Activated T-cell treated with anti-CD3 and anti-CD28 coated beads, Interleukin-2, amount 50 U/mL, for 24 hours (primary cell): Measurements from ENCODE around the gene LARGE1.
"Not testable (repeated sequence)": the region's sequence is repeated elsewhere in the genome, so short reads cannot be mapped to it uniquely, and the experiment has no call there.

Experiments
- DNase-seq: peaks from one replicate; pipeline ENCODE4 v3.0.0-alpha.2; 2020
- H3K27ac Mint-ChIP-seq: 2 replicates; pipeline ENCODE4 v1.8.0; 2020; ENCODE audit warnings: mild to moderate bottlenecking, mixed read lengths
- H3K27me3 Mint-ChIP-seq: 2 replicates; pipeline ENCODE4 v1.8.0; 2020; ENCODE audit warnings: mixed read lengths
- H3K36me3 Mint-ChIP-seq: 2 replicates; pipeline ENCODE4 v1.8.0; 2020; ENCODE audit warnings: low read depth, mixed read lengths
- H3K4me1 Mint-ChIP-seq: 2 replicates; pipeline ENCODE4 v1.8.0; 2020; ENCODE audit warnings: low read depth, mixed read lengths
- H3K4me3 Mint-ChIP-seq: 2 replicates; pipeline ENCODE4 v1.8.0; 2020; ENCODE audit warnings: mild to moderate bottlenecking, moderate library complexity, mixed read lengths
- H3K9me3 Mint-ChIP-seq: 2 replicates; pipeline ENCODE4 v1.8.0; 2020; ENCODE audit warnings: mixed read lengths

Gene LARGE1

DNA sequence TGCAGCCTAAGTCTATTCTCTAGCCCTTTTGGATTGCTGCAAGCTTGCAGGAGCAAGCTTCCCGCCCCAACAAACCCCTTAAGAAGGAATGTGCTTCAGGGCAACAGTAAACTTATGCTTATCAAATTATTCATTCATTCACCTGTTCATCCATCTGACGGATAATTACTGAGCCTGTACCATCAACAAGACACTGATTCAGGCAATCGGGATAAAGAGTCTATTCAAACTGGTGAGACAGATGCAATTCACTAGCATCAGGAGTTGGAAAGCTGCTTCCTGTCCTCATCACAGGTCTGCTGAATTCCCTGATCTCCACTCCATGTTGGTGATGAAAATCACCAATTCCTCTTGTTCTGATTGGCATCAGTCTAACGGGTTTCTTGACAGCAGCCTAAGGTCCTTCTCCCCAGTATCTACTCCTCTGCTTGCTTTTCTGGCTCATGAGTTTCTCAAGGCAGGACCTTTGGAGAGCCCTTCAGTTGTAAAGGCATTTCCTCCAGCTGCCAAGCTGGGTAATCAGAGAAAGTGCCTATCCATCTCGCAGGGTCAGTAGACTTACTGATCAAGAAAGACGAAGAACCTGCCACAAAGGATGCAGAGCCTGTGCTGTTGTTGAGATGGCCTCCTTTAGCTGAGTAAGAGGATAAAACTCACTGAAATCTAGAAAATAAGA lies 433.1 kb downstream of the LARGE1 start:
- Mint-ChIP-seq H3K27ac (no peak overlapping the region), H3K27me3 (no peaks in the 10 kb centered on the region), H3K36me3 (no peaks in the 10 kb centered on the region), H3K4me1 (peaks cover 1% of the 10 kb centered on the region), H3K9me3 (peaks cover 3% of the 10 kb centered on the region), H3K4me3 (no peak overlapping the region)
- DNase-seq: no peak

- Mint-ChIP-seq H3K4me1 (no peaks in the 10 kb centered on the region), H3K36me3 (no peaks in the 10 kb centered on the region)
Observed at GRCh38 chr22:33481550-33481949, 438.7 kb downstream of the LARGE1 start.

GRCh38 chr22:33477120-33478111 lies 442.9 kb downstream of the LARGE1 start:
- H3K27ac Mint-ChIP-seq: no peak overlapping the region
- no peak for DNase-seq
- no peaks in the 10 kb centered on the region for H3K27me3 Mint-ChIP-seq
- no peak overlapping the region for H3K4me3 Mint-ChIP-seq
- H3K4me1 Mint-ChIP-seq: no peaks in the 10 kb centered on the region
- no peaks in the 10 kb centered on the region for H3K9me3 Mint-ChIP-seq
- H3K36me3 Mint-ChIP-seq: no peaks in the 10 kb centered on the region

More at GRCh38 chr22:33481550-33481949, 438.7 kb downstream of the LARGE1 start:
- Mint-ChIP-seq H3K27me3 (no peaks in the 10 kb centered on the region), H3K27ac (no peak overlapping the region), H3K4me3 (no peak overlapping the region), H3K9me3 (no peaks in the 10 kb centered on the region)
- DNase-seq: no peak

DNA sequence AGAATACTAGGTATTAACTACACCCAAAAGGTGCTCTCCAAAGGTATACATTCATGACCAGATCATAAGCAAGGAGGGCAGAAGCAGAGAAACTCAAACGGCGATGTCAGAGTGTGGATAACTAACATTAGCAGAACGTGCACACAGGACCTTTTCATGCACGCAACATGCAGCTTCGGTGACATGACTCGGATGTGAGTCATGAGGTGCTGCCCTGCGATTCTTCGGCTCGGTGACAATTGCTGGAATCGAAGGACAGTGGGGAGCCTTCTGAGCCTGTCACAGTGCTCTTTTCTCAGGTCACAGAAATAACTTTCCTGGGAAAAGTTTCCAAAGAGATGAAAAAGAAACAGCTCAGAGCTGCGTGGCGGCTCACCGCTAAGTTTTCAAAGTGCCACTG lies 443.6 kb downstream of the LARGE1 start:
- DNase-seq: no peak
- Mint-ChIP-seq H3K36me3 (no peaks in the 10 kb centered on the region), H3K27ac (no peak overlapping the region), H3K4me3 (no peak overlapping the region), H3K9me3 (no peaks in the 10 kb centered on the region), H3K4me1 (no peaks in the 10 kb centered on the region), H3K27me3 (no peaks in the 10 kb centered on the region)

DNA sequence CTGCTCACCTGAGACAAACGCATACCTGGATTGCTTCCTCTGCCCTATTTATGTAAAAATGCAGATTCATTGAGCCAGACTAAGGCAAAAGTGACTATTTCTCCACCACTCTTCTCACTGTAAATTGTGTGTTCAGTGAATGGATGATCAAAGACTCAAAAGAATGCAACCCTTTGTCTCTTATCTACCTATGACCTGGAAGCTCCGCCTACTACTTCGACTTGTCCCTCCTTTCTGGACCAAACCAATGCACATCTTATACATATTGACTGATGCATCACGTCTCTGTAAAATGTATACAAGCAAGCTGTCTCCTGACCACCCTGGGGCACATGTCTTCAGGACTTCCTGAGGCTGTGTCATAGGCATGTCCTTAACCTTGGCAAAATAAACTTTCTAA lies 444.1 kb downstream of the LARGE1 start:
- H3K9me3 Mint-ChIP-seq: no peaks in the 10 kb centered on the region
- no peak for DNase-seq
- no peak overlapping the region for H3K27ac Mint-ChIP-seq

GRCh38 chr22:33474587-33474986 lies 445.7 kb downstream of the LARGE1 start:
- no peaks in the 10 kb centered on the region for H3K27me3 Mint-ChIP-seq
- H3K27ac Mint-ChIP-seq: no peak overlapping the region
- H3K9me3 Mint-ChIP-seq: peaks cover 3% of the 10 kb centered on the region
- no peak for DNase-seq
- H3K4me1 Mint-ChIP-seq: no peaks in the 10 kb centered on the region
- H3K36me3 Mint-ChIP-seq: no peaks in the 10 kb centered on the region
- no peak overlapping the region for H3K4me3 Mint-ChIP-seq

More for the DNA sequence above, 444.1 kb downstream of the LARGE1 start:
- H3K4me3 Mint-ChIP-seq: no peak overlapping the region
- H3K4me1 Mint-ChIP-seq: no peaks in the 10 kb centered on the region
- no peaks in the 10 kb centered on the region for H3K36me3 Mint-ChIP-seq
- H3K27me3 Mint-ChIP-seq: no peaks in the 10 kb centered on the region

DNA sequence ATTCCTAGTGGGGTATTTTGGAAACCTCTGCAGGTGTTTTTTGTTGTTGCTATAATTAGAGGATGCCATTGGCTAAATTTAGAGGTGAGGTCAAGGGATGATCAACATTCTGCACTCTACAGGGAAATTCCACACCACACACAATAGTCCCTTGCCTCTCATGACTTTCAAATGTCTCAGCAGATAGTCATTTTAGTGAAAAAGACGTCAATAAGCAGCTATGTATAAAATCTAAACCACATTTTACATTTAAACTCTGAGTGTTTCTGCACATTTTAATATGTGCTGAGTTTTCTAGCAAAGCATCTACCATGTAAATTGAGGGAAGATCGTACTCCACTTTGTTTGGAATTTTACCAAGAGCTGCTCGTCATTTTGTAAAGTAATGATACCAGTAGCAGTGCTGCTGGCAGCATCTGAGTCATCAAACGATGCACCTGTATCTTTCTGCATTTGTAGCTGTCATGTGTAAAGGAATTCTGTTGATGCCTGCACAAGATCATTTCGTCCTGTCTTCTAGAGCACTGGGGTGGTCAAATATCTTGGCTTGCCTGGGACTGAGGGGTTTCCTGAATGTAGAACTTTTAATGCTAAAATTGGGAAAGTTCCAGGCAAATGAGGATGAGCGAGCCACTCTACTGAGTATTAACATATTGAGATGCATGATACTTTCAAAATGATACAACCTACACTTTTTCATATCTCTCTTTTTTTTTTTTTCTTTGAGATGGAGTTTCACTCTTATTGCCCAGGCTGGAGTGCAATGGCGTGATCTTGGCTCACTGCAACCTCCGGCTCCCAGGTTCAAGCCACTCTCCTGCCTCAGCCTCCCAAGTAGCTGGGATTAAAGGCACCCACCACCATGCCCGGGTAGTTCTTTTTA lies 447.6 kb downstream of the LARGE1 start:
- no peak for DNase-seq
- Mint-ChIP-seq H3K27ac (no peak overlapping the region), H3K9me3 (peaks cover 5% of the 10 kb centered on the region)

GRCh38 chr22:33470456-33470855 lies 449.8 kb downstream of the LARGE1 start:
- H3K27me3 Mint-ChIP-seq: no peaks in the 10 kb centered on the region
- no peaks in the 10 kb centered on the region for H3K4me1 Mint-ChIP-seq
- no peak overlapping the region for H3K4me3 Mint-ChIP-seq
- no peak for DNase-seq
- no peak overlapping the region for H3K27ac Mint-ChIP-seq
- H3K9me3 Mint-ChIP-seq: peaks cover 5% of the 10 kb centered on the region
- H3K36me3 Mint-ChIP-seq: no peaks in the 10 kb centered on the region

More for the DNA sequence above, 447.6 kb downstream of the LARGE1 start:
- no peaks in the 10 kb centered on the region for H3K27me3 Mint-ChIP-seq
- H3K36me3 Mint-ChIP-seq: no peaks in the 10 kb centered on the region
- H3K4me3 Mint-ChIP-seq: no peak overlapping the region
- no peaks in the 10 kb centered on the region for H3K4me1 Mint-ChIP-seq

DNA sequence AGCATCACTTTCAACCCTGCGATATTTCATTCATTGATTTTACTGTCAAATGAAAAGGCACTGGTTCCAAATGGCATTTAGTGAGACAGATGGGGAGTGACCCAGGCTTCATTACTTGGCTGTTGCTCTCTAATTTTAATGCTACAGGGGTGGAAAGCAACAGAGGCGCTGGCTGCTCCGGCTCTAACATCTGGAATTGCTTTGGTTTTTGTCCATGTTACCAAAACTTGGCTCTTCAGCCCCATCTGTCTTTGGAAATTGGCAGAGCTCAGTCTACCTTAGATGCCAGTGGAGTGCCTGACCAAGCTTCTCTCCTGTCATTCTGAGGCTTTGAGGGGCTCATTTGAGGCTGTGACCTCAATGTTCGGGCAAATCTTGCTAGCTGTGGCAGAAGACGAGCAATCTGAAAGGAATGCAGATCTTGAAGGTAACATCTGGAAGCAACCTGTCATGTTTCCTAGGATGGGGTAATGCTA lies 452.6 kb downstream of the LARGE1 start:
- no peaks in the 10 kb centered on the region for H3K4me1 Mint-ChIP-seq
- H3K36me3 Mint-ChIP-seq: no peaks in the 10 kb centered on the region
- DNase-seq: no peak
- no peak overlapping the region for H3K4me3 Mint-ChIP-seq
- H3K9me3 Mint-ChIP-seq: peaks cover 5% of the 10 kb centered on the region
- no peak overlapping the region for H3K27ac Mint-ChIP-seq
- H3K27me3 Mint-ChIP-seq: no peaks in the 10 kb centered on the region

- no peaks in the 10 kb centered on the region for H3K27me3 Mint-ChIP-seq
- DNase-seq: no peak
- no peak overlapping the region for H3K27ac Mint-ChIP-seq
- no peaks in the 10 kb centered on the region for H3K4me1 Mint-ChIP-seq
- peaks cover 7% of the 10 kb centered on the region for H3K9me3 Mint-ChIP-seq
- H3K36me3 Mint-ChIP-seq: no peaks in the 10 kb centered on the region
- H3K4me3 Mint-ChIP-seq: no peak overlapping the region
Observed at GRCh38 chr22:33467080-33467479, 453.2 kb downstream of the LARGE1 start.

- no peak overlapping the region for H3K27ac Mint-ChIP-seq
- DNase-seq: no peak
- no peak overlapping the region for H3K4me3 Mint-ChIP-seq
- no peaks in the 10 kb centered on the region for H3K4me1 Mint-ChIP-seq
- no peaks in the 10 kb centered on the region for H3K27me3 Mint-ChIP-seq
- no peaks in the 10 kb centered on the region for H3K36me3 Mint-ChIP-seq
- peaks cover 15% of the 10 kb centered on the region for H3K9me3 Mint-ChIP-seq
Observed at GRCh38 chr22:33465554-33465953, 454.7 kb downstream of the LARGE1 start.

DNA sequence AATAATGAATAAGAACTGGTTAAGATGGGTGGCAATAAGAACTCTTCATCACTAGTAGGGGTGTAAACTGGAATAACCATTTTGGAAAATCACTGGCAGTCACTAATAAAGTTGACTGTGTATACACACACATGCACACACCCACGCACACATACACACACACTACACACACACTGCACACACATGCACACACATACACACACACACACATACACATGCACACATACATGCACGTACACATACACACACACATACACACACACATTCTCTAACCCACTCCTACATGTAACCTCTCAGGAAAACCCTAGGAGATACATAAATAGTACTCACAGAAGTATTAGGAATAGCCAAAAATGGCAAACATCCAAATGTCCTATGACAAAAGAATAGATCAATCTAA lies 455.6 kb downstream of the LARGE1 start:
- Mint-ChIP-seq H3K27ac (no peak overlapping the region), H3K27me3 (no peaks in the 10 kb centered on the region), H3K9me3 (peaks cover 16% of the 10 kb centered on the region), H3K4me3 (no peak overlapping the region), H3K36me3 (no peaks in the 10 kb centered on the region), H3K4me1 (no peaks in the 10 kb centered on the region)
- DNase-seq: no peak

DNA sequence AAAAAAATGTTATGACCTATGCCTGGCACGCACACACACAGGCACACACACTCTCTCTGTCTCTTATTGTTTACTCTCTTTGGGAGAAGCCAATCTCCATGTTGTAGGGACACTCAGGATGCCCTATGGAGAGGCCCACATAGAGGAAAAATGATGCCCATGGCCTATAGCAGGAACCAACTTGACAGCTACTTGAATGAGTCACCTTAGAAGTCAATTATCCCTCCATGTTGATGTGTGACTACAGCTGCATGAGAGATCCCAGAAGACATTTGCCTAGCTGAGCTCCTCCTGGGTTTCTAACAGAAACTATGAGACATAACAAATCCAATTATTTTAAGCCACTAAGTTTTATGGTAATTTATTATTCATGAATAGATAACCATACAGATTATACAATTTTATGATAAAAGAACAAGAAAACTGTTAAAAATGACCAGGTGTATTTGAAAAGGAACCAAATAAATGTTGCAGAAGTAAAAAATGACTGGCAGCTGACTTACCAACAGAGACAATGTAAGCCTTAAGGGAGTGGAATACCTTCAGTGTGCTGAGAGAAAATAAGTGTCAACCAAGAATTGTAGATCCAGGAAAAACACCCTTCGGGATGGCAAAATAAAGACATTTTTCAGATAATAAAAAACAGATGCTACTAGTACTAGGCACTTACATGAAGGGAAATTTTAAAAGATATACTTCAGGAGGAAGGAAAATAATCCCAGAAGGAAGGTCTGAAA lies 458.4 kb downstream of the LARGE1 start:
- peaks cover 14% of the 10 kb centered on the region for H3K9me3 Mint-ChIP-seq
- no peak overlapping the region for H3K4me3 Mint-ChIP-seq
- no peaks in the 10 kb centered on the region for H3K4me1 Mint-ChIP-seq
- DNase-seq: no peak
- H3K36me3 Mint-ChIP-seq: no peaks in the 10 kb centered on the region
- H3K27ac Mint-ChIP-seq: no peak overlapping the region
- H3K27me3 Mint-ChIP-seq: no peaks in the 10 kb centered on the region

DNA sequence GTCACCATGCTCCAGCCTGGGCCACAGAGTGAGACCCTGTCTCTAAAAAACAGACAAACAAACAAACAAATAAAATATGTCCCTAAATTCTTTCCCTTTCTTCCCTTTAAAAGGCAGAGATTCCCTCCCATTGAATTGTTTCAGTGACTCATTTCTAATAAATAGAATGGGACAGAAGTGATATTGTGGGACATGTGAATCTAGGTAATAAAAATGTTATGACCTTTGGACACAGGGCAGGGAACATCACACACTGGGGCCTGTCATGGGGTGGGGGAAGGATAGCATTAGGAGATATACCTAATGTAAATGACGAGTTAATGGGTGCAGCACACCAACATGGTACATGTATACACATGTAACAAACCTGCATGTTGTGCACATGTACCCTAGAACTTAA lies 459.0 kb downstream of the LARGE1 start:
- H3K27me3 Mint-ChIP-seq, DNase-seq, H3K4me1 Mint-ChIP-seq, H3K27ac Mint-ChIP-seq, H3K36me3 Mint-ChIP-seq, H3K4me3 Mint-ChIP-seq: not testable (repeated sequence)
- peaks cover 14% of the 10 kb centered on the region for H3K9me3 Mint-ChIP-seq
